Astrocyte of the spinal cord (primary cell): ENCODE results near the gene SPHK2.
A peak's percentile ranks its signal among the peaks of the same experiment; 100 is the strongest.

Experiments used
- DNase-seq: peaks from one replicate; pipeline ENCODE4 v3.0.0; 2011; ENCODE audit warnings: low read depth, low spot score
- H3K4me3 ChIP-seq: 2 replicates; pipeline ENCODE4 v1.5.1; 2011; ENCODE audit warnings: low read depth, mild to moderate bottlenecking, low read length, moderate library complexity
- in situ Hi-C: cut with HindIII; loops from 2 replicates; pipeline ENCODE4 v1.10.0; 2017; ENCODE audit warnings: low sequenced_read_pairs
- TF ChIP-seq, protein P1 (sequence below): IDR thresholded peaks from 2 replicates; pipeline ENCODE4 v1.5.1; 2012; ENCODE audit warnings: low read depth, mild to moderate bottlenecking, low read length, inconsistent platforms

SPHK2 gene

DNA sequence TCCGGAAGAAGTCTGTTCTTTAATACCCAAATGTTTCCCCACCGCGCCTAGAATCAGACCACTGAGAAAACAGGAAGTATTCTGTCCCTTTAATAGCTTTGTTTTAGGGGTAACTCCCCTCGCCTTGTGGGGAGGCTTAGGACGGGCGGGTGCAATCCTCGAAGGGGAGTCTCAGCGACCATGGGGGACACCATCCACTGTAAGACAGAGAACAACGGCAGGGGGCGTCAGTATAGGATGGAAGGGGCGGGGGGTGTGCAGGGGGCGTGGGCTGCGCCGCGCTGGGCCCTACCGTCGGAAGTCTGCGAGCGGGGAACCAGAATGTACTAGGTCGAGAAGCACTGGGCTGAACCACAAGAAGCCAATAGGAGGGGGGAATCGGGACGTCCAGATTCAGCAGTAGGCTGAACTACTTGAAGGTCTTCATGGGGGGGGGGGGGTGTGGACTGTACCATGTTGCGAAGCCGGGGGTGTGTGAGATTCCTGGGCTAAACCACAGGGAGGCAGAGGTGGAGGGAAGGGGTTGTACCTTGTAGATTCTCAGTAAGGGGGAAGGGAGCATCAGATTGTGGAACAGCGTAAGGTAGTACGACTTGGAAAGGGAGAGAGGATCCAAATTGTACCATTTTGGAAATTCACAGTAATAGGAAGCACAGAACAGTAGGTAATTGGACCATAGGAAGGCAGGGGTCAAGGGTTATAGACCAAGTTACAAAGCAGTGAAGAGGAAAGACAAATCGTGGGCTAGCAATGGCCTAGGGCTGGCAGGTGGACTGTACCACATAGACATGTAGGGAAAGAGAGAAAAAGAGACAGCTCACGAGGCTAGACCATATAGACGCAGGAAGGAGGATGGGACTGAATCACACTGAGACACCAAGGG lies 18.9 kb downstream of the SPHK2 start:
- TF ChIP-seq, protein P1, sequence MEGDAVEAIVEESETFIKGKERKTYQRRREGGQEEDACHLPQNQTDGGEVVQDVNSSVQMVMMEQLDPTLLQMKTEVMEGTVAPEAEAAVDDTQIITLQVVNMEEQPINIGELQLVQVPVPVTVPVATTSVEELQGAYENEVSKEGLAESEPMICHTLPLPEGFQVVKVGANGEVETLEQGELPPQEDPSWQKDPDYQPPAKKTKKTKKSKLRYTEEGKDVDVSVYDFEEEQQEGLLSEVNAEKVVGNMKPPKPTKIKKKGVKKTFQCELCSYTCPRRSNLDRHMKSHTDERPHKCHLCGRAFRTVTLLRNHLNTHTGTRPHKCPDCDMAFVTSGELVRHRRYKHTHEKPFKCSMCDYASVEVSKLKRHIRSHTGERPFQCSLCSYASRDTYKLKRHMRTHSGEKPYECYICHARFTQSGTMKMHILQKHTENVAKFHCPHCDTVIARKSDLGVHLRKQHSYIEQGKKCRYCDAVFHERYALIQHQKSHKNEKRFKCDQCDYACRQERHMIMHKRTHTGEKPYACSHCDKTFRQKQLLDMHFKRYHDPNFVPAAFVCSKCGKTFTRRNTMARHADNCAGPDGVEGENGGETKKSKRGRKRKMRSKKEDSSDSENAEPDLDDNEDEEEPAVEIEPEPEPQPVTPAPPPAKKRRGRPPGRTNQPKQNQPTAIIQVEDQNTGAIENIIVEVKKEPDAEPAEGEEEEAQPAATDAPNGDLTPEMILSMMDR: peak; percentile 12
- peak; percentile 93 for DNase-seq
- H3K4me3 ChIP-seq: peak overlapping the region; percentile 54
- in situ Hi-C loops: no loop called here

DNA sequence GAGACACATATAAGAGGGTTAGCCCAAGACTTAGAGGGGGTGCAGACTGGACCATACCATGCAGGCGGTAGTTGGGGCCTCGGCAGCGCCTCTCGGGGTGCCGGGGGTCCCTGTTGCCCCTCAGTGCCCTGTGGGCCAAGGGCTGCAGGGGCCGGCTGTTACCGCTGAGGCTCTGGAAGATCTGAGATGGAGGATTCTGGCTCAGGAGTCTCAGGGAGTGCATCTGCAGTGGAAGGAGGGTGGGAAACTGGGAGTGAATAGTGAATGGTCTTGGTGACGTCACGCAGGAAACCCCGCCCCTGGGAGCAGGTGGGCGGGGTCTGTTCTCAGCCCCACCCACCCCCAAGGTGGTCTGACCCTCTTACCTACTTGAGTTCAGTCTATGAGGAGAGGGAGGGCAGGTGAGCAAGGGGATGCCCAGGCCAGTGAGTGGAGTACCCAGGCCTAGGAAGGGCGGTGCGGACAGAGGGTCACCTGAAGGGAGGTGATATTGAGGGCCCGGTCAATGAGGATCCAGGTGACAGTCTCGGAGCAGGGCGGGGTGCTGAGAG lies 19.6 kb downstream of the SPHK2 start:
- TF ChIP-seq, protein P1: no peak
- DNase-seq: no peak
- H3K4me3 ChIP-seq: no peak overlapping the region
- in situ Hi-C loops: no loop called here

DNA sequence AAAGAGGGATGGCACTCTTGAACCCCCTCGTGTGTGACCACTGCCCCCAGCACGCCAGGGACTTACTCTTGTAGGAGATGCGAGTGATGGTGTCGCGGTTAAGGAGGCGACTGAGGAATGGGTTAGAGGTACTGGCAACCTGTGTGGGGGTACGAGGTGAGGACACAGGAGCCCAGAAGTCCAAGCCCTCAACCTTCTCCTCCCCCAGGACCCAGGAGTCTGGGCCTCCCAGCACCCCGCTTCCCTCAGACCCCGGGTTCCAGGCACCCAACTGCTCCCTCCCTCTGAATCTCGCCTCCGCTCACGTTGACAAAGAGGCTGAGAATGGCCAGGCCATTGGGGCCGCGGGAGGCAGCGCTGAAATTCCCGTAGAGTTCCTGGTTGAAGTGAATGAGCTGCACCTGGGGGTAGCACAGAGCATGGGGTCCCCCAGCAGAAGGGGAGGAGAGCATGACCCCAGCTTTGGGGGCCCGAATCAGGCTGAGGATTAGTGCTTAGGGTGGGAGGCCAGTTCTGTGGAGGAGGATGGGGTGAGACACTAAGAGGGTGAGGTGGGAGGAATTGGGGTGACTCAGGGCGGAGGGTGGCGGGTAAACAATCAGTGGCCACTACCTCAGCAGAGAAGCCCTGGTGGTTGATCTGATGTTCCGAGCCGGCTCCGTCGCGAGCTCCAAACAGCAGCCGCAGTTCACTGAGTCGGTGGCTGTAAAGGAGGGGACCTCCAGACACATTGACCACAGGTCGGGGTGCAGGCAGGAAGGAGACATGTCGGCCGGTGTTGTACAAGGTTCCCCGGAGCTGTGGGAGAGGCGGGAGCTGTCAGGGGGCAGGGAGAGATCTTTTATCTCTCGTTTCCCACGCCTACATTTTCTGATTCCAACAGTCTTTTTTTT lies 20.4 kb downstream of the SPHK2 start:
- in situ Hi-C loops: no loop called here
- H3K4me3 ChIP-seq: no peak overlapping the region
- TF ChIP-seq, protein P1: no peak
- DNase-seq: no peak

DNA sequence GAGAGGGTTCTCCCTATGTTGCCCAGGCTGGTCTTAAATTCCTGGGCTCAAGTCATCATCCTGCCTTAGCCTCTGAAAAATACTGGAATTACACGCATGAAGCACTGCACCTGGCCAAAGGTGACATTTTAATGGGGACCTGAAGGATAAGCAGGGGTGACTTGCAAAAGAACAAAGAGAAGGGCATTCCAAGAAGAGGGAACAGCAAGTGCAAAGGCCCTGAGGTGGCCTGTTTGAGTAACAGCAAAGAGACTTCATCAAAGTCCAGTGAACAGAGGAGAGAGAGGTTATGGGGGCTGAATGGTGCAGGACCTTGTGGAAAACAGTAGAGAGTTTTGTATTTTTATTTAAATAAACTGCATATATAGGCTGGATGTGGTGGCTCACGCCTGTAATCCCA lies 22.5 kb downstream of the SPHK2 start:
- no peak for DNase-seq
- no peak overlapping the region for H3K4me3 ChIP-seq
- TF ChIP-seq, protein P1: no peak
- in situ Hi-C loops: no loop called here

DNA sequence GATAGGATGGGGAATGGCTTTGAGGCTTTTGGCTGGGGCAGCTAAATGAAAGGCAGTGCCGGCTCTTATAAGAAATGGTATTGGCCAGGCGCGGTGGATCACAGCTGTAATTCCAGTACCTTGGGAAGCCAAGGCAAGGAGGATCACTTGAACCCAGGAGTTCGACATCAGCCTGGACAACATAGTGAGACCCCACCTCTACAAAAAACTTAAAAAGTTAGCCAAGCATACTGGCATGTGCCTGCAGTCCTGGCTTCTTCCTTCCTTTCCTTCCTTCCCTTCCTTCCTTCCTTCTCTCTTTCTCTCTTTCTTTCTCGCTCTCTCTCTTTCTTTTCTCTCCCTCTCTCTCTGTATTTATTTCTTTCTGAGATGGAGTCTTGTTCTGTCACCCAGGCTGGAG lies 23.6 kb downstream of the SPHK2 start:
- no peak overlapping the region for H3K4me3 ChIP-seq
- TF ChIP-seq, protein P1: no peak
- in situ Hi-C loops: no loop called here
- DNase-seq: no peak

DNA sequence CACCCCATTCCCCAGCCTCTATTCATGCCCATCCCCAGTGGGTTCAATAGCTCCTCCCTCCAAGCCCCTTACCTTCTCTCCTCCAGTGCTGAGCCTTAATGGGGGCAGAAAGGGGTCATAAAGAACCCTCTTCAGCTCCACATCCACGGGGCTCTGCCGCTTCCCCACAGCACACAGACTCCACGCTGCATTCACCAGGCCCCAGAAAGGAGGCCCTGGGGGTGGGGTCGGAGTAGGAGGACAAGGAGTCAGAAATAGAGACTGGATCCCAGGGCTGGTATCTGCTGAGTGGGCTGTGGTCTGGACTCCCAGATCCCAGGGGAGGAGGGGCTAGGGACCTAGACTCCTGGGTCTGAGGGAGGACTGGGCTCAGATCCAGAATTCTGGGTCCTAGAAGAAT lies 25.0 kb downstream of the SPHK2 start:
- TF ChIP-seq, protein P1: no peak
- H3K4me3 ChIP-seq: no peak overlapping the region
- DNase-seq: no peak
- in situ Hi-C loops: no loop called here
